ENCODE measurements around the gene KCNK10. TPM values are rescaled to one million over a fixed set of nuclear protein-coding genes. Genes with fewer than 3 reads are reported as not detected.

Gene KCNK10
- total and polyA plus RNA-seq, 9 donors, result 0.05 TPM; not detected in 8

DNA sequence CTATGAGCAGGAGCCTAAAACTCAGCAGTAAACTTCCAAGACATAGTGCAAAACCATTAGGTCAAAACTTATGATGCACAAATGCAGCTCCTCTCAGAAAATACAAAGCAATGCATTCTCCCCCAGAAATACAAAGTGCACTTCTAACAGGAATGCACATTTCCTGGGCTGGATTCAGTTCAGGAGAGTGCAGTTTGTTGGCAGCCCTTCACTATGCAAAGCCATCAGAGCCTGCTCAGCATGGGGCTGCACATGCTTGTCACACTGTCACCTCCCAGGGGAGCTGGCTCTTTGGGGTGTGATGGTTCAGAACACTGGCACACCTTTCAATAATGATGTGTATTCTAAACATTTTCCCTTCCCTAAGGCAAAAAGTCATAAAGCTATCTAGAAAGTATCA lies 110.4 kb downstream of the KCNK10 start:
- no peak overlapping the region for H3K27ac ChIP-seq
- H3K27me3 ChIP-seq, result no peaks in the 10 kb centered on the region
- no peak overlapping the region for H3K4me3 ChIP-seq
- intact Hi-C loops (cut with DNase I), result no loop called here
- no peaks in the 10 kb centered on the region for H3K4me1 ChIP-seq (ENCODE audit: insufficient read depth)
- TF ChIP-seq CTCF (IDR thresholded peaks at IDR 0.05) (no peak), EP300 (IDR thresholded peaks at IDR 0.05) (no peak), POLR2A (IDR thresholded peaks at IDR 0.05) (no peak)
- H3K9me3 ChIP-seq, result no peaks in the 10 kb centered on the region
- H3K36me3 ChIP-seq, result no peaks in the 10 kb centered on the region
- DNase-seq, result no peak

DNA sequence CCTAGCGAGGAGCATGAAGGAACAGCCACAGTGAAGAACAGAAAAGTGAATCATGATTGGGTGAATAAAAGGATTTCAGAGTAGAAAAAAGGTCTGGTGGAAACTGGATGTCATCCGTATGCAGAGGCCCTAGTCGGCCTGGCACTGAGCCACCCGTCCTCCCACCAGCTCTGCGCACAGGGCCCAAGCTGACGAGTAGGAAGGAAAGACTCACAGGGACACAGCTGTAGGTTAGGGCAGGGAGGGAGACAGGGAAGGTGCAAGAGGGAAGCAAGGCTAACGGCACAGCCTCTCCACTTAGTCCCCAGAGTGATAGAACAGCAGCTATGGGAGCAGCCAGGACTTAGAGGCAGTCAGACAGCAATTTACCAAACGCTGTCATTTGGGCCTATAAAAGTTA lies 112.6 kb downstream of the KCNK10 start:
- H3K27ac ChIP-seq, result no peak overlapping the region
- H3K36me3 ChIP-seq, result no peaks in the 10 kb centered on the region
- H3K4me1 ChIP-seq (ENCODE audit: insufficient read depth), result no peaks in the 10 kb centered on the region
- no peak overlapping the region for H3K4me3 ChIP-seq
- no peaks in the 10 kb centered on the region for H3K9me3 ChIP-seq
- 39 to 44% (median 40%) methylated on average over 8 of the region's 8 CpGs for WGBS, 3 donors
- H3K27me3 ChIP-seq, result no peaks in the 10 kb centered on the region
- no peak for TF ChIP-seq CTCF (IDR thresholded peaks at IDR 0.05)
- peak; percentile 28 to 60 (median 31) for DNase-seq
- intact Hi-C loops (cut with DNase I), result no loop called here

DNA sequence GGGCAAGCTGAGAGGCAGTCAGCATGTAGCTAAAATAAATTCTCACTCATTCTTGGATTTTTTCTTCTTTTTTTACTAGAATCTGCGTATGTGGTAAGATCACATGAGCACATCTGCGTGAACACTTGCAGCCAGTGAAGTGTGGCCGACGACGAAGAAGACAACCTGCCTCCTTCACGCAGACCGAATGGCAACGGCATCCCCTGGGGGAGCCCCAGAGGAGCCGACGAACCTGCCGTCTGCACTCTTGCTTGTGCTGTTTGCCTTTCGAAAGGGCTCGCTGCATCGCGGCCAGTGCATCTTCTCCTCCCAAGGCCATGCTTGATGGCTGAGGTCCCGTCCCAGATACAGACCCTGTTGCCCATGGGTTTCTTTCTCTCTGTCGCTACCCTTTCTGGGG lies 113.8 kb downstream of the KCNK10 start:
- Histone ChIP-seq H3K9me3 (no peaks in the 10 kb centered on the region), H3K4me1 (ENCODE audit: insufficient read depth) (peaks cover under 1% of the 10 kb centered on the region), H3K36me3 (no peaks in the 10 kb centered on the region), H3K27ac (no peak overlapping the region), H3K27me3 (no peaks in the 10 kb centered on the region), H3K4me3 (no peak overlapping the region)
- intact Hi-C loops (cut with DNase I), result no loop called here
- no peak for DNase-seq
- TF ChIP-seq POLR2A (IDR thresholded peaks at IDR 0.05) (no peak), CTCF (IDR thresholded peaks at IDR 0.05) (no peak), EP300 (IDR thresholded peaks at IDR 0.05) (no peak)
- WGBS, 3 donors, result 83 to 88% (median 85%) methylated on average over 17 of the region's 17 CpGs

- WGBS, 3 donors, result 77 to 79% (median 78%) methylated on average over 5 of the region's 5 CpGs
- DNase-seq, result no peak
- TF ChIP-seq POLR2A (IDR thresholded peaks at IDR 0.05) (no peak), EP300 (IDR thresholded peaks at IDR 0.05) (no peak), CTCF (IDR thresholded peaks at IDR 0.05) (no peak)
Observed at GRCh38 chr14:88208858-88209257, 114.2 kb downstream of the KCNK10 start.

GRCh38 chr14:88204221-88204620 lies 118.8 kb downstream of the KCNK10 start:
- no peak overlapping the region for H3K4me3 ChIP-seq
- H3K27ac ChIP-seq, result peak overlapping the region in 1 of 2 donors; percentile 51
- peak in 1 of 5 donors; percentile 30 for DNase-seq
- H3K4me1 ChIP-seq (ENCODE audit: insufficient read depth), result peaks cover 10% of the 10 kb centered on the region
- no peaks in the 10 kb centered on the region for H3K9me3 ChIP-seq
- intact Hi-C loops (cut with DNase I), result loop anchor here in 1 of 4 donors (5.0 kb wide), 1 partner anchor 348 kb away; no protein-coding TSS in a partner anchor
- WGBS, 3 donors, result 20 to 44% (median 27%) methylated on average over 4 of the region's 4 CpGs
- TF ChIP-seq POLR2A (IDR thresholded peaks at IDR 0.05) (no peak), EP300 (IDR thresholded peaks at IDR 0.05) (no peak), CTCF (IDR thresholded peaks at IDR 0.05) (no peak)
- H3K27me3 ChIP-seq, result no peaks in the 10 kb centered on the region
- H3K36me3 ChIP-seq, result no peaks in the 10 kb centered on the region

More at GRCh38 chr14:88208858-88209257, 114.2 kb downstream of the KCNK10 start:
- no peak overlapping the region for H3K4me3 ChIP-seq
- H3K4me1 ChIP-seq (ENCODE audit: insufficient read depth), result peaks cover 4% of the 10 kb centered on the region
- H3K27me3 ChIP-seq, result no peaks in the 10 kb centered on the region
- intact Hi-C loops (cut with DNase I), result no loop called here
- no peak overlapping the region for H3K27ac ChIP-seq
- H3K9me3 ChIP-seq, result no peaks in the 10 kb centered on the region
- no peaks in the 10 kb centered on the region for H3K36me3 ChIP-seq

All from ovary (tissue), 9 donors.